Activated CD4-positive, alpha-beta T cell treated with anti-CD3 and anti-CD28 coated beads for 36 hours (primary cell): ENCODE data around the gene HTR1E. TPM values are rescaled to one million over a fixed set of nuclear protein-coding genes. Genes with fewer than 3 reads are reported as not detected.

Experiments
- ATAC-seq: fragments of 200-7000 bp; cut with Tn5 transposase; one replicate; pipeline ENCODE4 v1.10.0; 2021; ENCODE audit warnings: mild to moderate bottlenecking, moderate library complexity
- CTCF ChIA-PET: fragments of 350-600 bp; sonication (Branson Sonifier 250); formaldehyde crosslinking; loops from one replicate; lab custom pipeline; 2021; ENCODE audit warnings: antibody characterized with exemption; lab: Charles Lee
- POLR2A ChIA-PET: fragments of 350-600 bp; sonication (Branson Sonifier 250); formaldehyde crosslinking; loops from one replicate; lab custom pipeline; 2021; ENCODE audit warnings: antibody characterized with exemption, inconsistent platforms; lab: Charles Lee
- DNase-seq: peaks from one replicate; pipeline ENCODE4 v3.0.0-alpha.2; 2020
- H3K27ac Mint-ChIP-seq: one replicate; pipeline ENCODE4 v1.8.0; 2021; ENCODE audit warnings: mixed read lengths
- H3K27me3 Mint-ChIP-seq: one replicate; pipeline ENCODE4 v1.8.0; 2021; ENCODE audit warnings: mixed read lengths
- H3K36me3 Mint-ChIP-seq: one replicate; pipeline ENCODE4 v1.8.0; 2021; ENCODE audit warnings: low read depth, mixed read lengths
- H3K4me1 Mint-ChIP-seq: one replicate; pipeline ENCODE4 v1.8.0; 2021; ENCODE audit warnings: mixed read lengths
- H3K4me3 Mint-ChIP-seq: one replicate; pipeline ENCODE4 v1.8.0; 2021; ENCODE audit warnings: mild to moderate bottlenecking, moderate library complexity, mixed read lengths
- H3K9me3 Mint-ChIP-seq: one replicate; pipeline ENCODE4 v1.8.0; 2021; ENCODE audit warnings: low read depth, mixed read lengths
- intact Hi-C, 2 experiments: fragments of 100-400 bp; cut with DNase I in 1 of 2; cut with micrococcal nuclease in 1 of 2; formaldehyde crosslinking; loops; one replicate each; pipeline versions ENCODE4 v1.14.2 to v1.15.1; 2022 to 2024; cut with DNase I, micrococcal nuclease
- total RNA-seq, 2 experiments: library from RNA; stranded (reverse); gene quantifications; one replicate each; pipeline ENCODE4 v1.2.3, GENCODE V29; 2021

Gene HTR1E
- total RNA-seq, 2 experiments from 2014 or later = not detected

GRCh38 chr6:86942769-86943516 lies 5.6 kb downstream of the HTR1E start:
- Mint-ChIP-seq H3K4me1 (no peaks in the 10 kb centered on the region), H3K36me3 (no peaks in the 10 kb centered on the region), H3K27ac (no peak overlapping the region), H3K9me3 (no peaks in the 10 kb centered on the region), H3K4me3 (no peak overlapping the region), H3K27me3 (peaks cover 18% of the 10 kb centered on the region)
- DNase-seq (no peak), ATAC-seq (no peak)
- CTCF ChIA-PET = no interaction called here
- intact Hi-C loops = no loop called here
- POLR2A ChIA-PET = no interaction called here

- no peaks in the 10 kb centered on the region for H3K4me1 Mint-ChIP-seq
- CTCF ChIA-PET = no interaction called here
- H3K9me3 Mint-ChIP-seq = no peaks in the 10 kb centered on the region
- intact Hi-C loops = no loop called here
- no peak overlapping the region for H3K27ac Mint-ChIP-seq
- no peak overlapping the region for H3K4me3 Mint-ChIP-seq
- H3K27me3 Mint-ChIP-seq = peaks cover 15% of the 10 kb centered on the region
- ATAC-seq (no peak), DNase-seq (no peak)
- H3K36me3 Mint-ChIP-seq = no peaks in the 10 kb centered on the region
- POLR2A ChIA-PET = no interaction called here
Observed at GRCh38 chr6:86943819-86944407, 6.6 kb downstream of the HTR1E start.

- Mint-ChIP-seq H3K27ac (no peak overlapping the region), H3K4me3 (no peak overlapping the region), H3K4me1 (no peaks in the 10 kb centered on the region), H3K9me3 (no peaks in the 10 kb centered on the region), H3K27me3 (peaks cover 4% of the 10 kb centered on the region), H3K36me3 (no peaks in the 10 kb centered on the region)
- no peak for ATAC-seq
- DNase-seq = no peak
- intact Hi-C loops = no loop called here
- ChIA-PET POLR2A (no interaction called here), CTCF (no interaction called here)
Observed at GRCh38 chr6:86949771-86950170, 12.4 kb downstream of the HTR1E start.

GRCh38 chr6:86952991-86953390 lies 15.7 kb downstream of the HTR1E start:
- DNase-seq = no peak
- Mint-ChIP-seq H3K36me3 (no peaks in the 10 kb centered on the region), H3K27ac (no peak overlapping the region), H3K9me3 (no peaks in the 10 kb centered on the region), H3K4me3 (no peak overlapping the region), H3K27me3 (peaks cover 4% of the 10 kb centered on the region), H3K4me1 (no peaks in the 10 kb centered on the region)
- POLR2A ChIA-PET = no interaction called here
- CTCF ChIA-PET = no interaction called here
- intact Hi-C loops = no loop called here
- no peak for ATAC-seq

GRCh38 chr6:86959656-86960055 lies 22.3 kb downstream of the HTR1E start:
- ChIA-PET POLR2A (no interaction called here), CTCF (interaction anchor here (1.0 kb wide), 1 partner anchor 14 kb away, joined by 4 read pairs; no protein-coding TSS in a partner anchor)
- ATAC-seq = no peak
- H3K4me1 Mint-ChIP-seq = no peaks in the 10 kb centered on the region
- H3K9me3 Mint-ChIP-seq = no peaks in the 10 kb centered on the region
- peaks cover 6% of the 10 kb centered on the region for H3K27me3 Mint-ChIP-seq
- DNase-seq = no peak
- H3K27ac Mint-ChIP-seq = no peak overlapping the region
- intact Hi-C loops = loop anchor here in 1 of 2 experiments (10.0 kb wide), 1 partner anchor 1795 kb away; no protein-coding TSS in a partner anchor
- H3K36me3 Mint-ChIP-seq = no peaks in the 10 kb centered on the region
- H3K4me3 Mint-ChIP-seq = no peak overlapping the region

GRCh38 chr6:86961455-86962200 lies 24.3 kb downstream of the HTR1E start:
- H3K4me3 Mint-ChIP-seq = no peak overlapping the region
- H3K4me1 Mint-ChIP-seq = no peaks in the 10 kb centered on the region
- no peaks in the 10 kb centered on the region for H3K36me3 Mint-ChIP-seq
- H3K27me3 Mint-ChIP-seq = peaks cover 12% of the 10 kb centered on the region
- ATAC-seq (no peak), DNase-seq (no peak)
- intact Hi-C loops = loop anchor here in 1 of 2 experiments (10.0 kb wide), 1 partner anchor 1797 kb away; no protein-coding TSS in a partner anchor
- ChIA-PET CTCF (interaction anchor here (0.6 to 0.8 kb wide), 2 partner anchors 32 to 1661 kb away, joined by 3 to 5 read pairs; no protein-coding TSS in a partner anchor), POLR2A (no interaction called here)
- H3K9me3 Mint-ChIP-seq = no peaks in the 10 kb centered on the region
- H3K27ac Mint-ChIP-seq = no peak overlapping the region

- no peak overlapping the region for H3K4me3 Mint-ChIP-seq
- ChIA-PET POLR2A (no interaction called here), CTCF (interaction anchor here (1.0 kb wide), 1 partner anchor 12 kb away, joined by 3 read pairs; no protein-coding TSS in a partner anchor)
- no peaks in the 10 kb centered on the region for H3K4me1 Mint-ChIP-seq
- no peaks in the 10 kb centered on the region for H3K9me3 Mint-ChIP-seq
- no peaks in the 10 kb centered on the region for H3K36me3 Mint-ChIP-seq
- DNase-seq = no peak
- no peak overlapping the region for H3K27ac Mint-ChIP-seq
- ATAC-seq = no peak
- H3K27me3 Mint-ChIP-seq = peaks cover 12% of the 10 kb centered on the region
- intact Hi-C loops = loop anchor here in 1 of 2 experiments (10.0 kb wide), 1 partner anchor 1799 kb away; no protein-coding TSS in a partner anchor
Observed at GRCh38 chr6:86963352-86963751, 26.0 kb downstream of the HTR1E start.

- ATAC-seq (no peak), DNase-seq (no peak)
- H3K27me3 Mint-ChIP-seq = peaks cover 12% of the 10 kb centered on the region
- no peaks in the 10 kb centered on the region for H3K36me3 Mint-ChIP-seq
- H3K27ac Mint-ChIP-seq = no peak overlapping the region
- no peak overlapping the region for H3K4me3 Mint-ChIP-seq
- H3K4me1 Mint-ChIP-seq = no peaks in the 10 kb centered on the region
- CTCF ChIA-PET = no interaction called here
- no peaks in the 10 kb centered on the region for H3K9me3 Mint-ChIP-seq
- POLR2A ChIA-PET = no interaction called here
- intact Hi-C loops = loop anchor here in 1 of 2 experiments (10.0 kb wide), 1 partner anchor 1799 kb away; no protein-coding TSS in a partner anchor
Observed at GRCh38 chr6:86964029-86964579, 26.8 kb downstream of the HTR1E start.

GRCh38 chr6:86966271-86966670 lies 28.9 kb downstream of the HTR1E start:
- ChIA-PET POLR2A (no interaction called here), CTCF (interaction anchor here (0.6 to 1.2 kb wide), 2 partner anchors 17 to 453 kb away, joined by 3 to 4 read pairs; no protein-coding TSS in a partner anchor)
- Mint-ChIP-seq H3K36me3 (no peaks in the 10 kb centered on the region), H3K27me3 (peaks cover 12% of the 10 kb centered on the region), H3K4me3 (no peak overlapping the region), H3K9me3 (no peaks in the 10 kb centered on the region), H3K27ac (no peak overlapping the region), H3K4me1 (no peaks in the 10 kb centered on the region)
- intact Hi-C loops = loop anchor here in 1 of 2 experiments (10.0 kb wide), 1 partner anchor 1801 kb away; no protein-coding TSS in a partner anchor
- DNase-seq (no peak), ATAC-seq (no peak)

GRCh38 chr6:86969573-86969972 lies 32.2 kb downstream of the HTR1E start:
- no peaks in the 10 kb centered on the region for H3K4me1 Mint-ChIP-seq
- intact Hi-C loops = loop anchor here in 1 of 2 experiments (10.0 kb wide), 1 partner anchor 1805 kb away; no protein-coding TSS in a partner anchor
- CTCF ChIA-PET = no interaction called here
- H3K27me3 Mint-ChIP-seq = peaks cover 6% of the 10 kb centered on the region
- ATAC-seq (no peak), DNase-seq (no peak)
- no peak overlapping the region for H3K27ac Mint-ChIP-seq
- H3K36me3 Mint-ChIP-seq = no peaks in the 10 kb centered on the region
- no peaks in the 10 kb centered on the region for H3K9me3 Mint-ChIP-seq
- H3K4me3 Mint-ChIP-seq = no peak overlapping the region
- POLR2A ChIA-PET = no interaction called here

- no peak for ATAC-seq
- Mint-ChIP-seq H3K4me1 (no peaks in the 10 kb centered on the region), H3K27me3 (peaks cover 4% of the 10 kb centered on the region), H3K9me3 (no peaks in the 10 kb centered on the region), H3K36me3 (no peaks in the 10 kb centered on the region), H3K4me3 (no peak overlapping the region), H3K27ac (no peak overlapping the region)
- no peak for DNase-seq
- ChIA-PET POLR2A (no interaction called here), CTCF (no interaction called here)
- intact Hi-C loops = no loop called here
Observed at GRCh38 chr6:86973088-86973487, 35.8 kb downstream of the HTR1E start.
